Measurements from ENCODE around the gene CREB1.
"Not testable (repeated sequence)": the region's sequence is repeated elsewhere in the genome, so short reads cannot be mapped to it uniquely, and the experiment has no call there.

Gene CREB1

GRCh38 chr2:207494137-207494536 is 35.6 kb upstream of the CREB1 start:
- no peaks in the 10 kb centered on the region for H3K36me3 Mint-ChIP-seq (ENCODE audit: low read depth)
- H3K9me3 Mint-ChIP-seq: no peaks in the 10 kb centered on the region
- H3K27me3 Mint-ChIP-seq (ENCODE audit: low read depth): no peaks in the 10 kb centered on the region
- peaks cover 3% of the 10 kb centered on the region for H3K4me1 Mint-ChIP-seq (ENCODE audit: low read depth)
- H3K27ac Mint-ChIP-seq: no peak overlapping the region
- no peak overlapping the region for H3K4me3 Mint-ChIP-seq
- DNase-seq (ENCODE audit: low spot score): no peak

DNA sequence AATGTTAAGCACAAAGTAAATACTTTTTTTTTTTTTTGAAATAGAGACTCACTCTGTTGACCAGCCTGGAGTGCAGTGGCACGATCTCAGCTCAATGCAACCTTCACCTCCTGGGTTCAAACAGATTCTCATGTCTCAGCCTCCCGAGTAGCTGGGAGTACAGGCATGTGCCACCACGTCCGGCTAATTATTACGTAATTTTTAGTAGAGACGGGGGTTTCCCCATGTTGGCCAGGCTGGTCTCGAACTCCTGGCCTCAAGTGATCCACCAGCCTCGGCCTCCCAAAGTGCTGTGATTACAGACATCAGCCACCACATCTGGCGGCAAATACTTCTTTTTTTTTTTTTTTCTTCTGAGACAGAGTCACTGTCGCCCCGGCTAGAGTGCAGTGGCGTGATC is 32.8 kb upstream of the CREB1 start:
- not testable (repeated sequence) for H3K27me3 Mint-ChIP-seq (ENCODE audit: low read depth); H3K27ac Mint-ChIP-seq; H3K36me3 Mint-ChIP-seq (ENCODE audit: low read depth); H3K9me3 Mint-ChIP-seq; DNase-seq (ENCODE audit: low spot score); H3K4me3 Mint-ChIP-seq
- peaks cover 17% of the 10 kb centered on the region for H3K4me1 Mint-ChIP-seq (ENCODE audit: low read depth)

DNA sequence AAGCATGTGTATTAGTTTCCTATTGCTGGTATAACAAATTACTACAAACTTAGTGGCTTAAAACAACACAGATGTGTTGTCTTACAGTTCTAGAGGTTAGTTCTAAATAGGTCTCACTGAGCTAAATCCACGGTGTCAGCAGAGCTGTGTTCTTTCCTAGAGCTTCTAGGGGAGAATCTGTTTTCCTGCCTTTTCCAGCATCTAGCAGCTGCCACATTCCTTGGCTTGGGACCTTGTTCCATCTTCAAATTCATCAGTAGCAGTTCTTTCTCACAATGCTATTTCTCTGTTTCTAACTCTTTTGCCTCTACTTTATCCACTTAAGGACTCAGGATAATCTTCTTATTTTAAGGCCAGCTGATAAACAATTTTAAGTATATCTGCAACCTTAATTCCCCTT is 32.2 kb upstream of the CREB1 start:
- Mint-ChIP-seq H3K4me1 (ENCODE audit: low read depth) (peaks cover 22% of the 10 kb centered on the region), H3K27ac (no peak overlapping the region), H3K36me3 (ENCODE audit: low read depth) (no peaks in the 10 kb centered on the region), H3K4me3 (no peak overlapping the region), H3K9me3 (no peaks in the 10 kb centered on the region), H3K27me3 (ENCODE audit: low read depth) (no peaks in the 10 kb centered on the region)
- DNase-seq (ENCODE audit: low spot score): no peak

- Mint-ChIP-seq H3K27me3 (ENCODE audit: low read depth) (no peaks in the 10 kb centered on the region), H3K4me1 (ENCODE audit: low read depth) (peaks cover 24% of the 10 kb centered on the region), H3K36me3 (ENCODE audit: low read depth) (no peaks in the 10 kb centered on the region), H3K4me3 (no peak overlapping the region), H3K27ac (no peak overlapping the region), H3K9me3 (no peaks in the 10 kb centered on the region)
- DNase-seq (ENCODE audit: low spot score): no peak
These were observed 31.3 kb upstream of the CREB1 start for GRCh38 chr2:207498427-207498826.

DNA sequence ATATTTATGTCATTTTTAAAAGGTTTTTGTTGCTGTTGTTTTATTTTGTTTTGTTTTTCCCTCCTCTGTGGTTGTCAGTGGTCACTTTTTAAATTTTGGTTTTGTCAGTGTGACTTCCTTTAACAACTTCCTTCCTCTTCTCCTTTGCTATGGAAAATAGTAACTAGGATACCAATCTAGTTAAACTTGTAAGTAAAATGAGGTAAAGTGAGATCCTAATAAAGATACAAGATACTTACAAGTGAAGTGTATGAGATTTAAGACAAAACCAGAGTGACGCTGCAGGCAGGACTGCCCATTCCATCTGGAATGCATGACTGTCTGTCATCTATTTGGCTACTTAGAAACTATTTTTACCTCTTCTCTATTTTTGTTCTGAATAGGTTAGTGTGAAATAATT is 30.6 kb upstream of the CREB1 start:
- no peaks in the 10 kb centered on the region for H3K27me3 Mint-ChIP-seq (ENCODE audit: low read depth)
- no peak for DNase-seq (ENCODE audit: low spot score)
- H3K36me3 Mint-ChIP-seq (ENCODE audit: low read depth): no peaks in the 10 kb centered on the region
- no peak overlapping the region for H3K4me3 Mint-ChIP-seq
- H3K4me1 Mint-ChIP-seq (ENCODE audit: low read depth): peaks cover 30% of the 10 kb centered on the region
- no peaks in the 10 kb centered on the region for H3K9me3 Mint-ChIP-seq
- H3K27ac Mint-ChIP-seq: peak overlapping the region; percentile 2

- Mint-ChIP-seq H3K27me3 (ENCODE audit: low read depth) (no peaks in the 10 kb centered on the region), H3K27ac (no peak overlapping the region), H3K9me3 (no peaks in the 10 kb centered on the region), H3K36me3 (ENCODE audit: low read depth) (no peaks in the 10 kb centered on the region), H3K4me3 (no peak overlapping the region), H3K4me1 (ENCODE audit: low read depth) (peaks cover 56% of the 10 kb centered on the region)
- DNase-seq (ENCODE audit: low spot score): no peak
These were observed 27.8 kb upstream of the CREB1 start for GRCh38 chr2:207501802-207502576.

- Mint-ChIP-seq H3K4me1 (ENCODE audit: low read depth) (peaks cover 58% of the 10 kb centered on the region), H3K9me3 (no peaks in the 10 kb centered on the region), H3K36me3 (ENCODE audit: low read depth) (no peaks in the 10 kb centered on the region), H3K4me3 (no peak overlapping the region), H3K27me3 (ENCODE audit: low read depth) (no peaks in the 10 kb centered on the region), H3K27ac (no peak overlapping the region)
- DNase-seq (ENCODE audit: low spot score): no peak
These were observed 27.1 kb upstream of the CREB1 start for GRCh38 chr2:207502577-207503198.

DNA sequence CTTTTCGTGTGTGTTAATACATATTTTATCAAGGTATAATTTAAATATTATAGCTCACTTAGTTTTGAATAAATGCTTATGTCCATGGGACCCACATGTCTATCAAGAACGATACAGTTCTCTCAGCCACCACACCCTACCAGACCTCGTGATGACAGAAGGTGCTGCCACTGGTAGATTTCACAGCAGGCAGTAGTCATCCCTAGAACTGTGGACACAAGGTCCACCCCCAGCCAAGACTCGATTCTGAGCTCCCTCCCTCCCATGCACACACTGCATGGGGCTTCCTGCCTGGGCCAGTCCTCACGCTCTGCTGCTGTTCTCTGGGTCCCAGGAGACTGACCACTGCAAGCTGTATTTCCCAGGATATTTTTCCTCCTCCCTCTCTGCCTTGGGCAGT is 26.5 kb upstream of the CREB1 start:
- H3K27ac Mint-ChIP-seq: no peak overlapping the region
- DNase-seq (ENCODE audit: low spot score): peak; percentile 28
- H3K4me3 Mint-ChIP-seq: no peak overlapping the region
- H3K9me3 Mint-ChIP-seq: no peaks in the 10 kb centered on the region
- no peaks in the 10 kb centered on the region for H3K27me3 Mint-ChIP-seq (ENCODE audit: low read depth)
- no peaks in the 10 kb centered on the region for H3K36me3 Mint-ChIP-seq (ENCODE audit: low read depth)
- H3K4me1 Mint-ChIP-seq (ENCODE audit: low read depth): peaks cover 58% of the 10 kb centered on the region

DNA sequence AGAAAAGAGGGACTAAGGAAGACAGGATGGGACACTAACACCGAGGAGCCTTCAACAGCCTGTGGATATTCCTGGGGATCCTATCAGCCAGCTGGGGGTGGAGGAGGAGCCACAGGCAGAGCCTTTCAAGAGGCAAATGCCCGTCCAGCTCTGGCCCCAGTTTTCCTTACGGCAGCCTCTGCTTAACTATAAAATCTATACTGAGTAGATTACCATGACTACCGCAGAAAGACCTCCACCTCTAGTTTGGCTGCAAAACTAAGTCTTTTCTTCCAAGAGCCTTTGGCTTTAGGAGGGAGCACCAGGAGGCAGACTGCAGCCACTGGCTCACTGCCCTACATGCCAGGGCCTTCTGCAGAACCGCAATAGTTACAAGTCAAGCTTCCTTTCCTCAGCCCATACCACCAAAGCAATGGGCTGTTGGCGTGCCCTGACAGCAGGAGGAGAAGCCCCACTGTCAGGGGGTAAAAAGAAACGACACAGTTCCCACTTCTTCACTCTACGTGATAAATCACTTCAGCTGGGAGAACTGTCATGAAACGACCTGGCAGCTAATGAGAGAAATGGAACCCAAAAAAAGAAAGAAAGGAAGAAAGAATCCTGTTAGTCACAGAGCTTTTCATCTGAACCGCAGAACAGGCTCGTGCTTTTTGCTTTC is 25.1 kb upstream of the CREB1 start:
- peaks cover 54% of the 10 kb centered on the region for H3K4me1 Mint-ChIP-seq (ENCODE audit: low read depth)
- DNase-seq (ENCODE audit: low spot score): no peak
- H3K27ac Mint-ChIP-seq: peak overlapping the region; percentile 5

GRCh38 chr2:207505171-207505570 is 24.6 kb upstream of the CREB1 start:
- peaks cover 52% of the 10 kb centered on the region for H3K4me1 Mint-ChIP-seq (ENCODE audit: low read depth)
- H3K27ac Mint-ChIP-seq: peak overlapping the region; percentile 5
- DNase-seq (ENCODE audit: low spot score): no peak
- H3K9me3 Mint-ChIP-seq: no peaks in the 10 kb centered on the region
- no peaks in the 10 kb centered on the region for H3K27me3 Mint-ChIP-seq (ENCODE audit: low read depth)
- peak overlapping the region; percentile 60 for H3K4me3 Mint-ChIP-seq
- H3K36me3 Mint-ChIP-seq (ENCODE audit: low read depth): peaks cover 3% of the 10 kb centered on the region

More for the DNA sequence above, 25.1 kb upstream of the CREB1 start:
- Mint-ChIP-seq H3K9me3 (no peaks in the 10 kb centered on the region), H3K4me3 (peak overlapping the region; percentile 60), H3K27me3 (ENCODE audit: low read depth) (no peaks in the 10 kb centered on the region), H3K36me3 (ENCODE audit: low read depth) (peaks cover 3% of the 10 kb centered on the region)

GRCh38 chr2:207505728-207506127 is 24.0 kb upstream of the CREB1 start:
- Mint-ChIP-seq H3K36me3 (ENCODE audit: low read depth) (peaks cover 3% of the 10 kb centered on the region), H3K27ac (peak overlapping the region; percentile 36), H3K27me3 (ENCODE audit: low read depth) (no peaks in the 10 kb centered on the region), H3K4me1 (ENCODE audit: low read depth) (peaks cover 46% of the 10 kb centered on the region), H3K9me3 (no peaks in the 10 kb centered on the region), H3K4me3 (peak overlapping the region; percentile 60)
- peak; percentile 51 for DNase-seq (ENCODE audit: low spot score)

- H3K4me3 Mint-ChIP-seq: peak overlapping the region; percentile 40
- DNase-seq (ENCODE audit: low spot score): no peak
These were observed 23.3 kb upstream of the CREB1 start for GRCh38 chr2:207506426-207506825.

DNA sequence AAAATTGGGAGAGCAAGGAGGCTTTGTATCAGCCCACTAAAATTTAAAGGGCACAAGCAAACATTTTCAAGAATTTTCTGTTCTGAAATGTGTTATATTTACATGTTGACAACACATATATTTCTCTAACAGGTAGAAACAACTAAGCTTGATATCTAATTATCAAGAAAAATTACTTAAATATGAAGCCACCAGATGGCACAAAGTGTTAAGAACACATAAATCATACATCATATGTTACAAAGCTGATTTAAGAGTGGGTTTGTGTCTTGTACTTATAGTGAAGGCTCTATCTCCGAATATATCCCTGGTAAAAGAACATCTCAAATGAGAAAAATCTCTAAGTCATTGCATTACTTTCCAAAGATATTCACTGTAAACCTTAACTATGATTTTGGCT is 19.6 kb upstream of the CREB1 start:
- H3K4me3 Mint-ChIP-seq: no peak overlapping the region
- no peak for DNase-seq (ENCODE audit: low spot score)
- H3K27me3 Mint-ChIP-seq (ENCODE audit: low read depth): no peaks in the 10 kb centered on the region
- no peaks in the 10 kb centered on the region for H3K9me3 Mint-ChIP-seq
- H3K36me3 Mint-ChIP-seq (ENCODE audit: low read depth): peaks cover 3% of the 10 kb centered on the region
- no peak overlapping the region for H3K27ac Mint-ChIP-seq
- peaks cover 29% of the 10 kb centered on the region for H3K4me1 Mint-ChIP-seq (ENCODE audit: low read depth)

More at GRCh38 chr2:207506426-207506825, 23.3 kb upstream of the CREB1 start:
- peak overlapping the region; percentile 52 for H3K27ac Mint-ChIP-seq
- H3K9me3 Mint-ChIP-seq: no peaks in the 10 kb centered on the region
- peaks cover 3% of the 10 kb centered on the region for H3K36me3 Mint-ChIP-seq (ENCODE audit: low read depth)
- peaks cover 44% of the 10 kb centered on the region for H3K4me1 Mint-ChIP-seq (ENCODE audit: low read depth)
- H3K27me3 Mint-ChIP-seq (ENCODE audit: low read depth): no peaks in the 10 kb centered on the region

- H3K27ac Mint-ChIP-seq: no peak overlapping the region
These were observed 17.9 kb upstream of the CREB1 start for GRCh38 chr2:207511851-207512250.

More at GRCh38 chr2:207511851-207512250, 17.9 kb upstream of the CREB1 start:
- Mint-ChIP-seq H3K4me1 (ENCODE audit: low read depth) (peaks cover 22% of the 10 kb centered on the region), H3K27me3 (ENCODE audit: low read depth) (no peaks in the 10 kb centered on the region), H3K36me3 (ENCODE audit: low read depth) (peaks cover 3% of the 10 kb centered on the region), H3K9me3 (no peaks in the 10 kb centered on the region), H3K4me3 (no peak overlapping the region)
- DNase-seq (ENCODE audit: low spot score): no peak

Measured in T-helper 2 cell treated with Interferon-gamma antibody and Interleukin-4, amounts not matched to agents 5 μg/mL and 100 μg/mL, for 36 hours (primary cell).